Measurements from ENCODE around the gene PRELP. TPM values are rescaled to one million over a fixed set of nuclear protein-coding genes. Genes with fewer than 3 reads are reported as not detected.

PRELP gene
- total and polyA plus RNA-seq, 2 donors: 0.09 to 7.5 TPM

GRCh38 chr1:203467550-203467921, 8.1 kb upstream of the PRELP start:
- 94% methylated on average over 9 of the region's 9 CpGs for WGBS
- no peaks in the 10 kb centered on the region for H3K4me1 ChIP-seq (ENCODE audit: control insufficient read depth in 2 of 2, insufficient read depth in 2 of 2, low read length in 2 of 2)
- H3K27ac ChIP-seq (ENCODE audit: low read depth in 1 of 2, low read length in 1 of 2): no peak overlapping the region

GRCh38 chr1:203468326-203468725, 7.3 kb upstream of the PRELP start:
- Histone ChIP-seq H3K4me1 (ENCODE audit: control insufficient read depth in 2 of 2, insufficient read depth in 2 of 2, low read length in 2 of 2) (no peaks in the 10 kb centered on the region), H3K36me3 (ENCODE audit: control insufficient read depth in 2 of 2, insufficient read depth in 2 of 2, low read length in 1 of 2) (no peaks in the 10 kb centered on the region), H3K27me3 (ENCODE audit: control insufficient read depth in 2 of 2, insufficient read depth in 1 of 2, low read length in 1 of 2) (peaks cover 0 to 52% of the 10 kb centered on the region in 2 donors), H3K27ac (ENCODE audit: low read depth in 1 of 2, low read length in 1 of 2) (no peak overlapping the region), H3K4me3 (ENCODE audit: low read length in 2 of 2) (no peak overlapping the region), H3K9me3 (ENCODE audit: control insufficient read depth in 2 of 2, insufficient read depth in 1 of 2, low read length in 1 of 2) (no peaks in the 10 kb centered on the region)
- over 99% methylated on average over 2 of the region's 2 CpGs for WGBS
- DNase-seq (ENCODE audit: low read depth in 6 of 9, low spot score in 9 of 9): no peak

More at GRCh38 chr1:203467550-203467921, 8.1 kb upstream of the PRELP start:
- Histone ChIP-seq H3K36me3 (ENCODE audit: control insufficient read depth in 2 of 2, insufficient read depth in 2 of 2, low read length in 1 of 2) (no peaks in the 10 kb centered on the region), H3K27me3 (ENCODE audit: control insufficient read depth in 2 of 2, insufficient read depth in 1 of 2, low read length in 1 of 2) (peaks cover 0 to 55% of the 10 kb centered on the region in 2 donors), H3K4me3 (ENCODE audit: low read length in 2 of 2) (no peak overlapping the region), H3K9me3 (ENCODE audit: control insufficient read depth in 2 of 2, insufficient read depth in 1 of 2, low read length in 1 of 2) (no peaks in the 10 kb centered on the region)
- DNase-seq (ENCODE audit: low read depth in 6 of 9, low spot score in 9 of 9): no peak

GRCh38 chr1:203470240-203470639, 5.4 kb upstream of the PRELP start:
- DNase-seq (ENCODE audit: low read depth in 6 of 9, low spot score in 9 of 9): no peak
- WGBS: 87% methylated on average over 5 of the region's 5 CpGs

GRCh38 chr1:203471841-203472240, 3.8 kb upstream of the PRELP start:
- Histone ChIP-seq H3K27me3 (ENCODE audit: control insufficient read depth in 2 of 2, insufficient read depth in 1 of 2, low read length in 1 of 2) (peaks cover 0 to 35% of the 10 kb centered on the region in 2 donors), H3K27ac (ENCODE audit: low read depth in 1 of 2, low read length in 1 of 2) (no peak overlapping the region), H3K4me1 (ENCODE audit: control insufficient read depth in 2 of 2, insufficient read depth in 2 of 2, low read length in 2 of 2) (no peaks in the 10 kb centered on the region), H3K9me3 (ENCODE audit: control insufficient read depth in 2 of 2, insufficient read depth in 1 of 2, low read length in 1 of 2) (no peaks in the 10 kb centered on the region), H3K4me3 (ENCODE audit: low read length in 2 of 2) (no peak overlapping the region), H3K36me3 (ENCODE audit: control insufficient read depth in 2 of 2, insufficient read depth in 2 of 2, low read length in 1 of 2) (no peaks in the 10 kb centered on the region)
- DNase-seq (ENCODE audit: low read depth in 6 of 9, low spot score in 9 of 9): no peak
- WGBS: 93% methylated on average over 6 of the region's 6 CpGs

More at GRCh38 chr1:203470240-203470639, 5.4 kb upstream of the PRELP start:
- Histone ChIP-seq H3K9me3 (ENCODE audit: control insufficient read depth in 2 of 2, insufficient read depth in 1 of 2, low read length in 1 of 2) (no peaks in the 10 kb centered on the region), H3K36me3 (ENCODE audit: control insufficient read depth in 2 of 2, insufficient read depth in 2 of 2, low read length in 1 of 2) (no peaks in the 10 kb centered on the region), H3K4me3 (ENCODE audit: low read length in 2 of 2) (no peak overlapping the region), H3K27ac (ENCODE audit: low read depth in 1 of 2, low read length in 1 of 2) (no peak overlapping the region), H3K27me3 (ENCODE audit: control insufficient read depth in 2 of 2, insufficient read depth in 1 of 2, low read length in 1 of 2) (peaks cover 0 to 41% of the 10 kb centered on the region in 2 donors), H3K4me1 (ENCODE audit: control insufficient read depth in 2 of 2, insufficient read depth in 2 of 2, low read length in 2 of 2) (no peaks in the 10 kb centered on the region)

- H3K4me3 ChIP-seq (ENCODE audit: low read length in 2 of 2): no peak overlapping the region
- peaks cover 0 to 6% of the 10 kb centered on the region in 2 donors for H3K4me1 ChIP-seq (ENCODE audit: control insufficient read depth in 2 of 2, insufficient read depth in 2 of 2, low read length in 2 of 2)
- no peaks in the 10 kb centered on the region for H3K36me3 ChIP-seq (ENCODE audit: control insufficient read depth in 2 of 2, insufficient read depth in 2 of 2, low read length in 1 of 2)
- 95% methylated on average over 4 of the region's 4 CpGs for WGBS
- H3K27ac ChIP-seq (ENCODE audit: low read depth in 1 of 2, low read length in 1 of 2): no peak overlapping the region
- DNase-seq (ENCODE audit: low read depth in 6 of 9, low spot score in 9 of 9): no peak
- peaks cover 0 to 46% of the 10 kb centered on the region in 2 donors for H3K27me3 ChIP-seq (ENCODE audit: control insufficient read depth in 2 of 2, insufficient read depth in 1 of 2, low read length in 1 of 2)
- no peaks in the 10 kb centered on the region for H3K9me3 ChIP-seq (ENCODE audit: control insufficient read depth in 2 of 2, insufficient read depth in 1 of 2, low read length in 1 of 2)
Observed at GRCh38 chr1:203473281-203473680, 2.3 kb upstream of the PRELP start.

GRCh38 chr1:203473781-203474305, 1.8 kb upstream of the PRELP start:
- H3K36me3 ChIP-seq (ENCODE audit: control insufficient read depth in 2 of 2, insufficient read depth in 2 of 2, low read length in 1 of 2): no peaks in the 10 kb centered on the region
- H3K9me3 ChIP-seq (ENCODE audit: control insufficient read depth in 2 of 2, insufficient read depth in 1 of 2, low read length in 1 of 2): no peaks in the 10 kb centered on the region
- H3K27ac ChIP-seq (ENCODE audit: low read depth in 1 of 2, low read length in 1 of 2): no peak overlapping the region
- WGBS: 93% methylated on average over 9 of the region's 9 CpGs
- peaks cover 0 to 45% of the 10 kb centered on the region in 2 donors for H3K27me3 ChIP-seq (ENCODE audit: control insufficient read depth in 2 of 2, insufficient read depth in 1 of 2, low read length in 1 of 2)
- H3K4me1 ChIP-seq (ENCODE audit: control insufficient read depth in 2 of 2, insufficient read depth in 2 of 2, low read length in 2 of 2): peaks cover 0 to 6% of the 10 kb centered on the region in 2 donors
- DNase-seq (ENCODE audit: low read depth in 6 of 9, low spot score in 9 of 9): no peak
- no peak overlapping the region for H3K4me3 ChIP-seq (ENCODE audit: low read length in 2 of 2)

- no peak overlapping the region for H3K27ac ChIP-seq (ENCODE audit: low read depth in 1 of 2, low read length in 1 of 2)
- H3K27me3 ChIP-seq (ENCODE audit: control insufficient read depth in 2 of 2, insufficient read depth in 1 of 2, low read length in 1 of 2): peaks cover 0 to 30% of the 10 kb centered on the region in 2 donors
- no peak for DNase-seq (ENCODE audit: low read depth in 6 of 9, low spot score in 9 of 9)
- H3K36me3 ChIP-seq (ENCODE audit: control insufficient read depth in 2 of 2, insufficient read depth in 2 of 2, low read length in 1 of 2): no peaks in the 10 kb centered on the region
- H3K9me3 ChIP-seq (ENCODE audit: control insufficient read depth in 2 of 2, insufficient read depth in 1 of 2, low read length in 1 of 2): no peaks in the 10 kb centered on the region
- no peak overlapping the region for H3K4me3 ChIP-seq (ENCODE audit: low read length in 2 of 2)
- WGBS: 97% methylated on average over 9 of the region's 9 CpGs
- peaks cover 0 to 6% of the 10 kb centered on the region in 2 donors for H3K4me1 ChIP-seq (ENCODE audit: control insufficient read depth in 2 of 2, insufficient read depth in 2 of 2, low read length in 2 of 2)
Observed at GRCh38 chr1:203476216-203476814, 709 bp downstream of the PRELP start.

GRCh38 chr1:203477748-203478147, 2.1 kb downstream of the PRELP start:
- Histone ChIP-seq H3K9me3 (ENCODE audit: control insufficient read depth in 2 of 2, insufficient read depth in 1 of 2, low read length in 1 of 2) (no peaks in the 10 kb centered on the region), H3K4me3 (ENCODE audit: low read length in 2 of 2) (no peak overlapping the region), H3K36me3 (ENCODE audit: control insufficient read depth in 2 of 2, insufficient read depth in 2 of 2, low read length in 1 of 2) (no peaks in the 10 kb centered on the region), H3K27me3 (ENCODE audit: control insufficient read depth in 2 of 2, insufficient read depth in 1 of 2, low read length in 1 of 2) (peaks cover 0 to 20% of the 10 kb centered on the region in 2 donors), H3K27ac (ENCODE audit: low read depth in 1 of 2, low read length in 1 of 2) (no peak overlapping the region), H3K4me1 (ENCODE audit: control insufficient read depth in 2 of 2, insufficient read depth in 2 of 2, low read length in 2 of 2) (peaks cover 0 to 6% of the 10 kb centered on the region in 2 donors)
- peak in 1 of 9 donors; percentile 10 for DNase-seq (ENCODE audit: low read depth in 6 of 9, low spot score in 9 of 9)
- 82% methylated on average over 3 of the region's 3 CpGs for WGBS

GRCh38 chr1:203478231-203478630, 2.6 kb downstream of the PRELP start:
- Histone ChIP-seq H3K4me3 (ENCODE audit: low read length in 2 of 2) (no peak overlapping the region), H3K9me3 (ENCODE audit: control insufficient read depth in 2 of 2, insufficient read depth in 1 of 2, low read length in 1 of 2) (no peaks in the 10 kb centered on the region), H3K27me3 (ENCODE audit: control insufficient read depth in 2 of 2, insufficient read depth in 1 of 2, low read length in 1 of 2) (peaks cover 0 to 20% of the 10 kb centered on the region in 2 donors), H3K4me1 (ENCODE audit: control insufficient read depth in 2 of 2, insufficient read depth in 2 of 2, low read length in 2 of 2) (peaks cover 0 to 6% of the 10 kb centered on the region in 2 donors), H3K27ac (ENCODE audit: low read depth in 1 of 2, low read length in 1 of 2) (no peak overlapping the region), H3K36me3 (ENCODE audit: control insufficient read depth in 2 of 2, insufficient read depth in 2 of 2, low read length in 1 of 2) (no peaks in the 10 kb centered on the region)
- WGBS: 98% methylated on average over 3 of the region's 3 CpGs
- DNase-seq (ENCODE audit: low read depth in 6 of 9, low spot score in 9 of 9): no peak
